Measurements from ENCODE around the gene MACC1.

The MACC1 gene

DNA sequence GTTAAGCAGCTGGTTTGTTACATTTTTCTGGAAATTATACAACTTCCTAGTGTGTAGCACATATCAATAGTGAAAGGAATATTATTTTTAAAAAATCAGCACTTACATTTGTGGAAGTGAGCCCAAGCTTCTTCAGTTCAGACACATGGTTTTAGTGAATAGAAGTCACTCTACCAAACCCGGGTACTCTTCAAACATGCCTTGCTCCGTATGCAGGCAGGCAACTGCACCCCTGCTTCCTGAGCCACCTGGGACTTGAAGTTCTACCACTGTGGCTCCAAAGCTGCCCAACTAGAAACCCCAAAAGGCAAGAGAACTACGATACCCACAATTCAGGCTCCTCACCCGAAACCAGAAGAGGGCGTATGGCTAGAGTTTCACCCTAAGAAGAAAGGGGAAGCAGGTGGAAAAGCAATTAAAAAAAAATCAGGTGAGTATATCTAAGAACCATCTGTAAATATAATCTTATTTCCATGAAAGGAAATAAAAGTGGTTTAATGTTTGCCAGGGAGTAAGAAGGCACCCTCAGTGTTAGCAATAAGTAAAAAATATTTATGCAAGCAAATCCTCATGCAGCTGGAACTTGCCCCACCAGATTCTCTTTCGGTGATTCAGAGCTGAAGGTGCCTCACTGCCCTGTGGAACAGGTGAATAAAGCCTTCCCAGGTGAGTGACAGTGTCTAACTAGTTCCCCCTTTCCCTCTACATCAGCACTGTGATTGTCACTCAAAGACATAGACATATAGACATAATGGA is at the start of gene MACC1:
Gene MACC1 (minus strand): TSS at position 192 of the 756 bp plus-strand sequence. CDS start 55,522 bp downstream, outside the sequence.
- DNase-seq (ENCODE audit: low read depth), result no peak

DNA sequence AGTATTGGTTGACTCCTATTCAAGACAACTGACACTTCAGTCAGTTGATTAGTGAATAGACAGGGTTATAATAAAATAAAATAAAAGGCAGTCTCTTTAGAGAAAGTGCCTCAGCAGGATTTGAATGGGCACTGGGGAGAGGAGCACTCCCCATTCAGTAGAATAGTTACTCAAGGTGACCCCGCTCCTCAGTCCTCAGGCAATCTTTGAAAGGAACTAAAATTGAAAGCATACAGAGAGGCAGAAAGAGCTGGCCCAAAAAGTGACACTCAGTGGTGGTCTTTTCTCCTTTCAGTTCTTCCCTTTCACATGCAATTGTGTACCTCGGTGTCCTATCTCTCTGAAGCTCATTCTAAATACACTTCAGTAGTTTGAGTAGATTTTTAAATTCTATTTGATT is 47.4 kb upstream of the MACC1 start:
- no peak for DNase-seq (ENCODE audit: low read depth)

DNA sequence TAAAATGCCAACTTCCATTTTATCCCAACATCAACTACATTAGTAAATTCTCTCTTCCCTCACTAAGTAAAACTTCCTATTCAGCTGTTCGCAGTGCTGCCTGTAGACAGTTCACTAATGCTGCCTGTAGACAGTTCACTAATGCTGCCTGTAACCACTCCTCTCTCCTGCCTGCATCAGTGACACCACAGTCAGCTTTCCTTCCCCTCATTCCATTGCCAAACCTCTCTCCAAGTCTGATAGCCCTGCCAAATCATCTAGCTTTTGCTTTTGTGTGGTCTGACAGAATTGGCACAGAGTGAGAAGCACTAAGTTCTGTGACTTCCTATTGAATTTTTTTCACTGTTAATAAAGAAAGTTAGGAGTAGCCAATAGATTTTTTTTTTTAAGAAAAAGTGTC is 43.0 kb upstream of the MACC1 start:
- DNase-seq (ENCODE audit: low read depth), result no peak

DNA sequence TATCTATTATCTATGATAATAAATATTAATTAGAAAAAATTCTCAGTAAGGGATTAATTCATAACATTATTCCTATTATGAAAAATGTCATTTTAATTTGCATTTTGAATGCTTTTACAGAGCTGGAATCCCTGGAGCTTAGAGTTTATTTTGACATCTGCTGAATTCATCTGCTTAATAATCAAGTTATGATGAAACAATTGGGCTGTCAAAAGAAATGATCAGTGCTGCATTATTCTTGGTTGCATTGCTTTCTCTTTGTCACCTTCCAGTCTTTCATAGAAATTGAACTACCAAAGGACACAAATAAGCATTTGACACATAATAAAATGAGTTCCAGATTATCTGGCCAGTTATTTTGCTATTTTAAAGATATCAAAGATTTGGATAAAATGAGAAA is 40.0 kb upstream of the MACC1 start:
- no peak for DNase-seq (ENCODE audit: low read depth)

GRCh38 chr7:20249920-20250319 is 32.7 kb upstream of the MACC1 start:
- no peak for DNase-seq (ENCODE audit: low read depth)

- no peak for DNase-seq (ENCODE audit: low read depth)
Observed at GRCh38 chr7:20249376-20249775, 32.2 kb upstream of the MACC1 start.

GRCh38 chr7:20246236-20246635 is 29.1 kb upstream of the MACC1 start:
- DNase-seq (ENCODE audit: low read depth), result no peak

DNA sequence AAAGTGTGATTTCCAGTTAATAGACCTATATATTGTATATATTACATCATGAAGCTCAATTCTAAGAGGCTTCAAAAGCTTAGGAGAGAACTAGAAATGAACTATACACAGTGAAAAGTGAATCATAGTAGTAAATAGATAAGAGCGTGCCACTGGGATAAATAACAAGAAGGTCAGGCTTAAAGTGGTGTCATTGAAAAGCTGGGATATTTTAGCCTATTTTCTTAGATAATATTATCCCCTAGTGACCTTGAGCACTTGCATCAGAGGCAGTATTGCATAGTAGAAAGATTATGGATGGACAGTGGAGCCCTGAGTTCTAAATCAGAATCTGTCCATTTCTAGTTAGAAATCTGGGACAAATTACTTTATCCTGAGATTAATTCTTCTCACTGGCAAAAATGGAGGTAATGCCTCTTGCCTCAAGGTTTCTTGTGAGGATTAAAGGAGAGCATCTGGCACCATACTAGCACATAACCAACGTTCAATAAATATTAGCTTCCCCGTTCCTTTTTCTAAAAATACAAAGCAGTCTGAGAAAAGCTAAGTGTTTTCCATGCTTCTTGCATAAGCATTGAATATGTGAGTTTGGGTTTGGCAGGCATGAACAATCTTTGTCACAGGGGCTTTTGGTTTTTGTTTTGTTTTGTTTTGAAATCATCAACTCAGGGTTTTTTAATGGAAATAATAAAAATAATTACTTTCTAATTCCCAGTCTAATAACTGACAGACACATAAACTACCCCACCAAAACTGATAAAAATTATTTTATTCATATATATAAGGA is 27.3 kb upstream of the MACC1 start:
- no peak for DNase-seq (ENCODE audit: low read depth)

GRCh38 chr7:20241911-20242261 is 24.7 kb upstream of the MACC1 start:
- no peak for DNase-seq (ENCODE audit: low read depth)

DNA sequence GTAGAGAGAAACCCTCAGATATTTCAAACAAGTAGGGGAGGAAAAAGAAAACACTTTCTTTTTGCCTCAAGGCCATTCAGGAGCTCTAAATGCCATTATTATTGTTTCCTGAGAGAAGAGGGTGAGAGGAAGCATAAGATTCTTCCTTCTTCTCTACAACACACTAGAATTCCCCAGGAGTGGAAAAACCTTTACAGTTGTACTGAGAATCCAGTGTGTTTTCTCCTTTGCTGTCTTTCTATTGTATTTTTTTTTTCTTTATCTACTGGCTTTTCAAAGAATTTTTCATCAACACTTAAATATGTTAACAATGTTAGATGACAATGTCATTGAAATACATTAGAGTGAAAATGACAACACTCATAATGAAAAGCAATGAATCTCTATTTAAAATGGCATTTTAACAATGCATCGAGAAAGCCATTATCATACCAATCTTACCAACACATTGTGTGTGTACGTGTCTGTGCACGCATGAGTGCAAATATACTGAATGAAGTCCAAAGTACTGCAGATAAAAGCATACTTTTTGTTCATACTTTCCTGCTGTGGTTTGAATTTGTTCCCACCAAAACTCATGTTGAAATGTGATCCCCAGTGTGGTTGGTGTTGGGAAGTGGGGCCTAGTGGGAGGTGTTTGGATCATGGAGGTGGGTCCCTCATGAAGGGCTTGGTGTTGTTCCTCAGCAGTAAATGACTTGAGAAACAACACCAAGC is 24.2 kb upstream of the MACC1 start:
- DNase-seq (ENCODE audit: low read depth), result no peak

DNA sequence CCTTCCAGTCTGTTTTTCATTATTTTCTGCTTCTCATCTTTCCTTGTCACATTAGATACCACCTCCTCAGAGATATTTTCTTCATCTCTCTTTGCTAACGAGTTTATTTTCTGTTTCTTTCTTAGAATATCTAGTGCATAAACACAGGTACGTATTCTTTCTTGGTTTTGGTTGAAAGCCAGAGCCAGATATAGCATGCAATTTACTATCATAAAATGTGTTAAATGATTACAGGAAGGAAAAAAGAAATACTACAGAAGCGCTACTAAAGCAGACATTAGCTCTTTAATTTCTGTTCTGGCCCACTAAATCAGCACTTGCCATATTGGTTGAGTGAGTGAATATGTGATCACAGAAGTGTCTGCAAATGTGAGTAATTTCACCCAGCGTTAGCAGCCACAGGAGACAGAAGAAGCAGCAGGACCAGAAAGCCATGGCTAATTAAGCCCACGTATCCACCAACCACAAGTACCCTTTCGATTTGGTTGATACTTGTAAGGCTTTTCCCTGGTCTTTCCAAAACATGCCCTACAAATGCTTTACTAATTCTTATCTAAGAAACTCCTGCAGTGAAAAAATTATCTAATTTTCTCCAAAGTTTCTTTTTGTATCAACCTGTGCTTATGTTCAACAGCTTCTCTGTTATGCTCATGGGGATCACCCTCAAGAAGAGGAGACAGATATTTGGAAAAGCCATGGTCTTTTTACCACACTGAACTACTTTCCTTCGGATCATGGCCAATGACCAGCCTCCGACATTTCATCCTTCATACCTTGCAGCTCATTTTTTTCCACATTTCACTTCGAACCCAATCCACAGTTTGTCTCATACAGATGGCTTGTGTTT is 23.1 kb upstream of the MACC1 start:
- DNase-seq (ENCODE audit: low read depth), result no peak

- DNase-seq (ENCODE audit: low read depth), result no peak
Observed at GRCh38 chr7:20238754-20239324, 21.7 kb upstream of the MACC1 start.

DNA sequence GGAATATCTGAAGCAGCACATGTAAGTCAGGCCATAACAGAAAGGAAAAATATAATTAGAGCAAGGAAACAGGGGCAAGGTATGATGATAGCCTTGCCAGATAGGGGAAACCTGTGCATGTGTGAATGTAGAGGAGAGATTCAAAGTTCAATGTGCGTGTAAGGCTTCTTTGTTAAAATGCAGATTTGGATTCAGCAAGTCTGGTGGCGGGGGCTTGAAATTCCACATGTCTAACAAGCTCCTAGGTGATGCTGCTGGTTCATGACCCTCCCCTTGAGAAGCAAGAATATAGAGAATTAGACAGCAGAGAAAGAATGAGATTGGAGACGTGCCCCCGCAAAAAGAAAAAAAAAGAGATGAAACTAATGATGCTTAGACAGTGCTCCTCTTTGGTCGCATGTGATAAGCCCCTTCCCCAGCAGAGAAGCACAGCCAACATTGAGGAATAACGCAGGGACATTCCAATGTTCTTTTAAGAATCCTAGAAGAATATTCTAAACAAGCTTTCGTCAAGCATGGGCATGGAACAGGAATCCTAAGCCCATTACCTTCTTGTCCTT is 21.1 kb upstream of the MACC1 start:
- DNase-seq (ENCODE audit: low read depth), result no peak

DNA sequence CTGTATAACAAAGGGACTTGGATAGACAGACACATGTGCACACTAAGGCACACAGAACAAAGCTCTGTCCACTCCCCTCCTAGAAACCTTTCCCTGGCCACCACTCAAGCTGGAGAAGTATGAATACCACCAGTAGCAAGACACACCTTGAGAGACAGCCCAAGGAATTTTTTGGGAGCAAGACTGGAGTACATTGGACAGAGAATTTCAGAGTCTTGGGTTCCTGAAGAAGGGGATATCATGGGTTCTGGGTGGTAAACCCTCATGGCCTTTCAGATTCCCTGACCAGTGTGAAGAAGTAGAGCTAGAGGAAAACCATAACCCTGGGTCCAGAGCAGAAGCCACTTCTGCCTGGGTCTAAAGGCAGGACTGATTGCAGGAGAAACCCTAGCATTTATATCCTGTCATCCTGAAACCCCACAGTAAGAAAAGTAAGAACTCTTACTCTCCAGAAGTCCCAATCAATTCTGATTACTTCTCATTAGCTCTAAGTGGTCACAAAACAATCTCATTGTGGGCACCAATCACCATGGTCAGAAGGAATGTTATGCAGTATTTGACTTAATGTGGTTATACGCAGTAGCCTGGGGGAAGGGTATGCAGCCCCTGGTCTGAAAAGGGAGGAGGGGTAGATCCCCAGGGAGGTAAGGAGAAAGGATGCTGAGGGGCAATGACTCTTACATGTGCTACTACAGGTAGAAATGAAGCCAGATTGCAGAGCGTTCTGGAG is 20.4 kb upstream of the MACC1 start:
- DNase-seq (ENCODE audit: low read depth), result no peak

DNA sequence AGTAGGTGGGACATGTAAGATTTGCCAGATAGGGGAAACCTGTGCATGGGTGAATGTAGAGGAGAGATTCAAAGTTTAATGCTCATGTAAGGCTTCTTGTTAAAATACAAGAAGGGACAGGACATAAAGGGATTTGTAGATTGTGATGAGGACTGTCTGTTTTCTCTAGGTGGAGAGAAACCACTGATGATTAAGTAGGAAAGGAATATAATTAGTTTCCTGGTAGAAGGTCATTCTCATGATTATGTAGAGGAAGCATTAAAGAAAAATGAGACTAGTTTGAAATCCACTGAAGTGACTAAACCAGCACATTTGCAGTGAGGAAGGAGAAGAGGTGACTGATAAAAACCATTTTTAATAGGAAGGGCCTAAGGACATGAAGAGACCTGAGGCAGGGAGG is 19.6 kb upstream of the MACC1 start:
- DNase-seq (ENCODE audit: low read depth), result no peak

GRCh38 chr7:20236043-20236442 is 18.9 kb upstream of the MACC1 start:
- DNase-seq (ENCODE audit: low read depth), result no peak

GRCh38 chr7:20235288-20235687 is 18.1 kb upstream of the MACC1 start:
- no peak for DNase-seq (ENCODE audit: low read depth)

- no peak for DNase-seq (ENCODE audit: low read depth)
Observed at GRCh38 chr7:20233362-20233761, 16.2 kb upstream of the MACC1 start.

- DNase-seq (ENCODE audit: low read depth), result no peak
Observed at GRCh38 chr7:20232848-20233247, 15.7 kb upstream of the MACC1 start.

GRCh38 chr7:20229646-20230500 is 12.7 kb upstream of the MACC1 start:
- DNase-seq (ENCODE audit: low read depth), result no peak

Data from activated T-cell treated with anti-CD3 and anti-CD28 coated beads for 48 hours (primary cell).